HG02970 (cell line): ENCODE results near the gene KRT77.

Experiments used
- ATAC-seq: cut with Tn5 transposase; IDR thresholded peaks from one replicate; pipeline ENCODE4 v1.9.1; 2021; ENCODE audit warnings: mild to moderate bottlenecking, moderate library complexity, moderate number of reproducible peaks; ENCODE audit not compliant: unreplicated experiment, low FRiP score

KRT77 gene

DNA sequence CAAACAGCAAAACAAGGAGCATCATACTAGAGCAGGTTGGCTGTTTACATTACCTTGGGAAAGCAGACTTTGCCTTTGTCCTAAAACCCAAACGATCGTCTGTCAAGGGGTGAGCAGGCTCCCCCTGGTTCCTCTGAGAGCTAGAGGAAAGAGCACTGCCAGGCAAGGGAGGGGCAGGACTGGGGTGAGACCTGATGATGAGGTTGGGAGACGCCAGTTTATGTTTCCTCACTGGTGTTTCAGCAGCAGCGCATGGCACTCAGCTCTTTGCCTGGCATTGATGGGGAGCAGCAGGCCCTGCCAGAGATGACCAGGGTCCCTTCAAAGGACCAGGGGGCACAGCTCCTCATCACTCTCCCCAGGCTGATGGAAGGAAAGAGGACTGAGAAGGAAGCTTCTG, 43.4 kb downstream of the KRT77 start:
- no peak for ATAC-seq

DNA sequence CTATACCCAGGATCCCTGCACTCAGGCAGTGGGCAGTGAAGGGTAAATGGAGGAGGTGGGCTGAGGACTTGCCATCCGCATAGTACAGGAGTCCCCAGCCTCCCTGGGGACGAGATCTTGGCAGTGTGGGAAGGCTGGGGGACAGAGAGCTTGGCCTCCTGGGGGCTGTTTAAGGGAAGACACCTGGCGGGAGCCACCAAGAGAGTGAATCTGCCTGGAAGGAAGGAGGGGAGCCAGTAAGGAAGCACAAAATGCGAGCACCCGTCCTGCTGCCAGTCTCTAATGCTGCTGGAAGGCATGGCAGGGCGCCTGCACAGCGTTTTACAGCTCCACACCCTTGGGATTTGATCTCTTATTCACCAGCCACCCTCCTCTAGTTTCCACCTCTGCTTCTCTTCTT, 43.9 kb downstream of the KRT77 start:
- no peak for ATAC-seq

DNA sequence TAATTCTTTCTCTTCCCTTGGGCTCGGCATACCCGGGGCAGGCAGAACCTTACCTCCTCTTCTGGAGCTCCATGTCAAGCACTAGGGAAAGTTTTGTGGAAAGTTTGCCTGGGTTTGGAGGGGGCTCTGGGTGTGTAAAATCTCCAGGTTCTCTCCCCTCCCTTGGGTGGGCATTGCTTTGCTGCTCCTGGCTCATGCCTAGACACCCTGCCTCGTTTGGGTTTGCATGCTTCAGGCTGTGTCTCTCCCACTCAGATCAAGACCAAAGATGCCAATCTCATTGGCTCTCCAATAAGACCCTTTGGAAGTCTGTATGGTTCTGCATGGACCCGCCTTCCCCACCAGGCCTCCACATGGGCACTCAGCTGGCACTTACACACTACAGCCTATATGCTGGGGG, 45.1 kb downstream of the KRT77 start:
- ATAC-seq = no peak

GRCh38 chr12:52657250-52657902, 45.9 kb downstream of the KRT77 start:
- no peak for ATAC-seq

- ATAC-seq = no peak
Measured at GRCh38 chr12:52656616-52657015, 46.7 kb downstream of the KRT77 start.

DNA sequence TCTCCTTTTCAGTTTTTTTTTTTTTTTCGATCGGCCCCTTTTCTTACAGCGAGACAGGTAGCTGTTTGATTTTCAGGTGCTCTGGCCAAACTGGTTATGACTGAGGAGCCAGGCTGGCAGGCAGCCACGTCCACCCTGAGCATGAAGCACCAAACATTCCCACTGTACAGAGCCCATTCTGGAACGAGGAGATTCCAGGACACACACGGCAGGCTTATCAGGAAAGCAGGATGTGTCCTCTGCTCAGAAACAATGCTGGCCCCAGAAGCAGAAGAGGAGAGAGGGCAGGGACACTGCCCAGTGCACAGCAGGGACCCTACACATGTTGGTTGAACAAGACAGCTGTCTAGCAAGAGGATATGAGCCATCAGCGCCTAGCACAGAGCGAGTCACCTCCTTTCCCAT, 47.6 kb downstream of the KRT77 start:
- no peak for ATAC-seq

DNA sequence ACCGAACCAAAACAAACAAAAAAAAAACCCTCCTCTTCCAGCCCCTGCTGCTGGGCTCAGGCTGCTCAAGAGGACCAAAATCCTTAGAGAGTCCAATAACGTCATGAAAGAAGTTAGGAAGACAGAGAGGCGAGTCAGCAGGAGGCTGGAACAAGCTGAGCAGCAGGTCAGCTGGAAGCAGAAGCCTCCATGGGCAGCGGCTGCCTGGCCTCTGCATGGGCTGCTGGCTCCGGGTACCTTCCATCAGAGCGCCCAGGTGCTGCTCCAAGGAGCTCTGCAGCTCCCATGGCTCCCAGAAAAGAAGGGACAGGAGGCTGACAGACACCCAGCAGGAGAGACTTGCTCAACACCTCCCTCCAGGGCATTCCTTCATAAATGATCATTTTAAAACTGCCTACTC, 48.1 kb downstream of the KRT77 start:
- ATAC-seq = no peak

DNA sequence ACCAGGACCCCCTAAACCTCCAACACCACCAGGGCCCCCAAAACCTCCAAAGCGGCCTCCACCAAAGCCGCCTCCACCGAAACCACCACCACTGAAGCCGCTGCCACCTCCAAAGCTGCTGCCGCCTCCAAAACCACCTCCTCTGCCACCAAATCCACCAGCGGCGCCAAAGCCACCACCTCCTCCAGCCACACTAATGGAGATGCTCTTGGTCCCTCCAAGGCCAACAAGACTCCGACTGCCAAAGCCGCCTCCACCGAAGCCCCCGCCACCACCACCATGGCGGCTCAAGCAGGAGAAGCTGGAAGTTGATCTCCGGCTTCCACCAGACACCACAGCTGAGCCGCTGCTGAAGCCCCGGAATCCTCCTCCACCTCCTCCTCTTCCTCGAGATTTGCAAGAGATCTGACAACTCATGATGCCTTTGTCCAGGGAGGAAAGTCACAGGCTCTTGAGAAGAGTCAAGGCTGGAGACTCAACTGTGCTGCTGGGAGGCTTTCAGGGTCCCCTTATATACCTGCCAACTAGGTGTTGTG, 51.5 kb downstream of the KRT77 start, which contains the start of gene KRT2:
Gene KRT2 (minus strand): TSS at position 486 of the 536 bp plus-strand sequence. CDS start 69 bp downstream, at position 417.
- no peak for ATAC-seq

DNA sequence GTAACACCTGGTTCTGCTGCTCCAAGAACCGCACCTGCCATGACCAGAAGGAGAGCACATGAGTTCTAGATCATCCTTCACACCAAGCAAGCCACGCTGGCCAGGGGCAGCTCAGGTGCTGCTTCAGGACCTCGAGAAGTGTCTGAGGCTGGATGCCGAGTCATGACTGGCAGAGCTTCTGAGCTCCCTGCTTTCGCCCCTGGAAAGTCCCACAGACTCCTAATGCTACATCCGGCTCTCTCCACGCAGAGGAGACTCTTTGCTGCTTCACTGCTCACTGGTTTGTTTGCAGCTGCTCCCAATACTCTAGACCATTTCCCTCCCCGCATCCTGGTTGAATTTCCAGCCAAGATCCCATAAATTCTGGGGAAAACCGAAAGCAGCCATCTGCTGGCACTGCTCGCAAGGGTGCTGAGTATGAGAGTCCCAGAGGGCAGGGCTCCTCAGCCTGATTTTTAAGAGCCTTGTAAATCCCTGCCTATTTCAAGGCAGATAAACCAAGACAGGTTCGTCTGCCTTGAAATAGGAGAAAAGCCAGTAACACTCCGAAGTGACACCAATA, 52.7 kb downstream of the KRT77 start:
- no peak for ATAC-seq

DNA sequence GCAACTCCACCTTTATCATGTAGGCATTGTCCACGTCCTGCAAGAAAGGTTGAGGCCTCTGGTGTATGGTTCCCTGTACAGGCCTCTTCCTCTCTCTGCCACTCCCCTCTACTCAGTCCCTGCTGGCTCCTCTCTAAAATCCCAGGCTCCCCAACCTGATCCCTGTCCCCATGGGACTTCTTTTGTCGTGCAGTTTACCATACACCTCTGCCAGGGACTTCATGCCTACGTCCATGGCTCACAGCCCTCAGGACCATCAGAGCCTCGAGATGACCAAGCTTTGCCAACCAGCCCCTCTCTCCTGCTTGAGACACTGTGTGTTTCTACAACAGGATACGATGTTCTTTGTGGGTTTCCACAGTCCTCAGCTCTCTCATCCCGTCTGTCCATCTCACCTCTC, 54.3 kb downstream of the KRT77 start:
- no peak for ATAC-seq

DNA sequence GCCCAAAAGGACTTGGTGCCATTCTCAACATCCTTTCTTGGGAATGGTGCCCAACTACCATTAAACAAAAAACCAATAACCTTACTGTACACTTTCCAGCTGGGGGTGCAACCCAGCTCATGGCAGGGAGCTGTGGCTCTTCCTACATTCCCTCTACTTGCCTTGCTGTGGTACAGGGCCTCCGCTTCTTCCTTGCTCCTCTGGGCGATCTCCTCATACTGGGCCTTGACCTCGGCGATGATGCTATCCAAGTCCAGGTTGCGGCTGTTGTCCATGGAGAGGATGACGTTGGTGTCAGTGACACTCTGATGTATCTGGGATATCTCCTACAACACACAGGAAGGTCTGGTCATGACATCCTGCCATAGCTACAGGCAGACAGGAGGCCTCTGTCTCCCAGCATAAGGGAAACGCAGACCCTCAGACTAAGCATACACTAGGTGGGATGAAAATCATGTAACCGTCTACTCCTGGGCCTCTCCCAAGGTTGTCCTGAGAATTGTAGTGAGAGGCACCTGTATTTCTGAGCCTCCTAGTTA, 55.2 kb downstream of the KRT77 start:
- no peak for ATAC-seq

- ATAC-seq = no peak
Measured at GRCh38 chr12:52647601-52648000, 55.7 kb downstream of the KRT77 start.

DNA sequence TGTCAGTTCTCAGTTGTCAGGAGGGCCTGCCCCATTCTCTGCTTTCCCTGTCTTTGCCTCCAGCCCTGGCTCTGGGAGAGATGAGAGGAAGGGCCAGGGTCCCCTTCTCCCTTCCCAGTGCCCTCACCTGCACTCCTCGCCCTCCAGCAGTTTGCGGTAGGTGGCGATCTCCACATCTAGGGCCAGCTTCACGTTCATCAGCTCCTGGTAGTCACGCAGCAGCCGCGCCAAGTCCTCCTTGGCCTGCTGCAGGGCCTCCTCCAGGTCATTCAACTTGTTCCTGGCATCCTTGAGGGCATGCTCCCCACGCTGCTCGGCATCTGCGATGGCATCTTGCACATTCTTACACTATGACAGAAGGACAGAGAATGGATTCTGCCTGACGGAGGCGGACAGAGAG, 56.7 kb downstream of the KRT77 start:
- no peak for ATAC-seq

- ATAC-seq = no peak
Measured at GRCh38 chr12:52645982-52646381, 57.3 kb downstream of the KRT77 start.

DNA sequence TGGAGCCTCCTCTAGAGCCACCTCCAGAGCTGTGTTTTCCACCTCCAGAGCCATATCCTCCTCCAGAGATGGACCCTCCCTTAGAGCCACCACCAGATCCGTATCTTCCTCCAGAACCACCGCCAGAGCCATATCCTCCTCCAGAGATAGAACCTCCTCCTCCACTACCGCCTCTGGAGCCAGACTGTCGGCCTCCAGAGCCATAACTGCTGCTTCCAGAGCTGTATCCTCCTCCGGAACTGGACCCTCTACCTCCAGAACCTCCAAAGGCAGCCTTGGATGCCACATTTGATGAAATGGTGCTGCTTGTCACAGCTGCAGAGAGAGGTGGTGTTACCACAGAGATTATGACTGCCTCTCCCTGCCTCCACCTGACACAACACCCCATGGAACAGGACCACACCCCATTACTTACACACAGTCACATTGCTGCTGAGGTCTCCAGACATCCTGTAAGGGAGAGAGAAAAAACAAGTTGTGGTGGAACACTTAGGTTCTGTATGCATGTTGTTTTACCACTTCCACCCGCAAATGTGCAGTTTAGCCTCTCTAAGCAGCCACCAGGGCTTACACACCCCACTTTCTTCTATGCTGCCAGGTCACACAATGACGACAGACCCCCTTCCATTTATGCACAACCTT, 58.1 kb downstream of the KRT77 start:
- no peak for ATAC-seq

DNA sequence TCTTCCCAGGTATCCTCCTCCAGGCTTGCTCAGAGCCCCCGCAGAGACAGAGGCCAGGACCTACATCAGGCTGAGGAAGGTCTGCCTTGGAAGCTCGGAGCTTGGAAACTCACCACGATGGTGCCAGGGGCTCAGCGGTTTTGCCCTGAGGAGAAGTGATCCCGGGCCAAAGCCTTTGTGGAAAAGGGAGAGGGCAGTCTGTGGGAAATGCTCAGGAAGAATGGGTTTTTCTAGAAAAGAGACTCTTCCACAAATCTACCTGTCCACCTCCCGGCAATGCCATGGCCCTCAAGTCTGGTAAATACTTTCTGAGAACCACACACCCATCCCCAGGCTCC, 59.3 kb downstream of the KRT77 start:
- no peak for ATAC-seq

GRCh38 chr12:52643233-52644077, 59.9 kb downstream of the KRT77 start:
- ATAC-seq = no peak

DNA sequence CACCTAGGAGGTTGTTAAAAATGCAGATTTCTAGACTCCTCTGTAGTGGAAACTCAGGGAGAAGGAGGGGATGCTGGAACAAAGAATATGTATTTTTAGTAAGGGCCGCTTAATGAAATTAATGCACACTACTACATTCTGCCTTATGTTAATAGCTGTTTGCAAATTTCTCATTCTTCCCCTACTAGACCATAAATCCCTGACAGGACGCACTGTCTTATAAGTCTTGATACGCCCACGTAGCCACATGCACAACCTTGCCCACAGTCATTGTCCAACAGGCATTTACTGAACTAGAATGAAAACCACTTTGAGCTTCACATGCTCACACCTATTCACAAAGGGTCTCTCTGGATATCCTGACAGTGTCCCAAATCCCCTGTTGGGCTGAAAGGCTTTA, 61.9 kb downstream of the KRT77 start:
- ATAC-seq = no peak
